ENCODE results near the gene IKBIP. TPM values are rescaled to one million over a fixed set of nuclear protein-coding genes. Genes with fewer than 3 reads are reported as not detected.

IKBIP gene
- total and polyA plus RNA-seq, 4 donors = 14.9 to 26.6 (median 15.5) TPM

- DNase-seq = no peak
- no peak for ATAC-seq (ENCODE audit: insufficient read depth, low FRiP score)
- no peak overlapping the region for H3K4me3 ChIP-seq
- H3K9me3 ChIP-seq (ENCODE audit: control insufficient read depth in 4 of 4, insufficient read depth in 3 of 4, low read length in 3 of 4) = peaks cover 0 to 2% (median 0%) of the 10 kb centered on the region in 4 donors
- no peaks in the 10 kb centered on the region for H3K27me3 ChIP-seq (ENCODE audit: control insufficient read depth in 3 of 3, insufficient read depth in 3 of 3, low read length in 2 of 3)
- TF ChIP-seq CTCF (IDR thresholded peaks at IDR 0.05; ENCODE audit: control extremely low read depth, extremely low read depth) = no peak
- H3K4me1 ChIP-seq (ENCODE audit: control insufficient read depth in 5 of 5, insufficient read depth in 5 of 5, low read length in 5 of 5) = no peaks in the 10 kb centered on the region
- H3K9ac ChIP-seq (ENCODE audit: insufficient read depth in 1 of 2, low read length in 2 of 2) = no peak overlapping the region
- peaks cover 21 to 42% (median 31%) of the 10 kb centered on the region in 4 donors for H3K36me3 ChIP-seq (ENCODE audit: control insufficient read depth in 4 of 4, insufficient read depth in 4 of 4, low read length in 4 of 4)
- no peak overlapping the region for H3K27ac ChIP-seq (ENCODE audit: low read depth in 1 of 2, low read length in 1 of 2)
- WGBS, 2 donors = 93 to 98% methylated on average over 2 of the region's 2 CpGs
Observed at GRCh38 chr12:98684199-98684598, 39.6 kb upstream of the IKBIP start.

DNA sequence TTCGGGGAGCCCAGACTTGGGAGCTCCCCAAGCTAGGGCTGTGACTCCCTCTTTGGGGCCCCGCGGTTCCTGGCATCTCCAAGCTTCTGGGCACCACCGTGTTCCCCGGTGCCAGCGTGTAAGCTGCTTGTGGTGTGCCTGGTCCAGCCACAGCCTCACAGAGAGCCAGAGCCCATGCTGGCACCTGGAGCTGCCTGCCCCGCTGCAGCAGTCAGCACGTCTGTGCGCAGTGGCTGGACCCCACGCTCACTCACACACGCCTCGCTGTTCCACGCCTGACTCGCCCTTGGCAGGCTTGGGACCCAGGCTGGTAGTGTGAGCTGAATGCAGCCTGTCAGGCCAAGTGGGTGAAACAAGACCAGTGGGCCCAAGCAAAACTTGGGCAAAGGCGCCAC, 35.0 kb upstream of the IKBIP start:
- WGBS, 2 donors = 96 to 99% methylated on average over 15 of the region's 15 CpGs
- DNase-seq = no peak
- H3K9ac ChIP-seq (ENCODE audit: insufficient read depth in 1 of 2, low read length in 2 of 2) = no peak overlapping the region
- H3K27me3 ChIP-seq (ENCODE audit: control insufficient read depth in 3 of 3, insufficient read depth in 3 of 3, low read length in 2 of 3) = no peaks in the 10 kb centered on the region
- no peak overlapping the region for H3K4me3 ChIP-seq
- TF ChIP-seq CTCF (IDR thresholded peaks at IDR 0.05; ENCODE audit: control extremely low read depth, extremely low read depth) = no peak
- no peak overlapping the region for H3K27ac ChIP-seq (ENCODE audit: low read depth in 1 of 2, low read length in 1 of 2)
- no peak for ATAC-seq (ENCODE audit: insufficient read depth, low FRiP score)
- peaks cover 0 to 2% (median 0%) of the 10 kb centered on the region in 4 donors for H3K9me3 ChIP-seq (ENCODE audit: control insufficient read depth in 4 of 4, insufficient read depth in 3 of 4, low read length in 3 of 4)
- no peaks in the 10 kb centered on the region for H3K4me1 ChIP-seq (ENCODE audit: control insufficient read depth in 5 of 5, insufficient read depth in 5 of 5, low read length in 5 of 5)
- peaks cover 15 to 42% (median 32%) of the 10 kb centered on the region in 4 donors for H3K36me3 ChIP-seq (ENCODE audit: control insufficient read depth in 4 of 4, insufficient read depth in 4 of 4, low read length in 4 of 4)

DNA sequence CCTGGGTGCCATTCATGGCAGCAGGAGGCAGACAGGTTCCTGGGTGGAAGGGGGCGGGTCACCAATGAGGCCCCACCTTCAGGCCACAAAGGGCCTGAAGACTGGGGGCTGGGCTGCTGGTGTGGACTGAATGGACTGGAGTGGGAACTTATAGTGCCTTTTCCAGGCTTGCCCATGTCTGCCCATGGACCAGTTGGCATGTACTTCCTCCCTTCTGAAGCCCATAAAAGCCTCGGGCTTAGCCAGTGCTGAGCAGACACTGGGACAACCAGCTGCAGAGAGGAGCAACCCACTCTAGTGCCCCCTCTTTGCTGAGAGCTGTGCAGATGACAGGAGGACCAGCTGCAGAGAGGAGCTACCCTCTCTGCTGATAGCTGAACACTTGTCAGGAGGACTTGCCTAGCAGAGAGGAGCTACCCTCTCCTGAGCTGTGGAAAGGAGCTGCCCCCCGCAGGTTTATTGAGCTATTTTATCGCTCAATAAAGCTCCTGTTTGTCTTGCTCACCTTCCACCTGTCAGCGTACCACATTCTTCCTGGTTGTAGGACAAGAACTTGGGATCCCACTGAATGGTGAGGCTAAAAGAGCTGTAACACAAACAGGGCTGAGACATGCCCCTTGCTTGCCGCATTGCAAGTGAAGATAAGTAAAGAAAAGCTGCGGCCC, 34.5 kb upstream of the IKBIP start:
- WGBS, 2 donors = 95 to 97% methylated on average over 7 of the region's 7 CpGs
- Histone ChIP-seq H3K9ac (ENCODE audit: insufficient read depth in 1 of 2, low read length in 2 of 2) (no peak overlapping the region), H3K27me3 (ENCODE audit: control insufficient read depth in 3 of 3, insufficient read depth in 3 of 3, low read length in 2 of 3) (no peaks in the 10 kb centered on the region), H3K4me3 (no peak overlapping the region), H3K36me3 (ENCODE audit: control insufficient read depth in 4 of 4, insufficient read depth in 4 of 4, low read length in 4 of 4) (peaks cover 15 to 41% (median 34%) of the 10 kb centered on the region in 4 donors), H3K9me3 (ENCODE audit: control insufficient read depth in 4 of 4, insufficient read depth in 3 of 4, low read length in 3 of 4) (peaks cover 0 to 2% (median 0%) of the 10 kb centered on the region in 4 donors), H3K27ac (ENCODE audit: low read depth in 1 of 2, low read length in 1 of 2) (no peak overlapping the region), H3K4me1 (ENCODE audit: control insufficient read depth in 5 of 5, insufficient read depth in 5 of 5, low read length in 5 of 5) (no peaks in the 10 kb centered on the region)
- no peak for ATAC-seq (ENCODE audit: insufficient read depth, low FRiP score)
- DNase-seq = no peak
- no peak for TF ChIP-seq CTCF (IDR thresholded peaks at IDR 0.05; ENCODE audit: control extremely low read depth, extremely low read depth)

Data from lung (tissue), 12 donors.